LoVo (cell line): Measurements from ENCODE around the gene ATP10B.
A peak's percentile ranks its signal among the peaks of the same experiment; 100 is the strongest.
"Not testable (repeated sequence)": the region's sequence is repeated elsewhere in the genome, so short reads cannot be mapped to it uniquely, and the experiment has no call there.

Experiments
- DNase-seq: peaks from one replicate; pipeline ENCODE4 v3.0.0-alpha.2; 2016; ENCODE audit warnings: low spot score

Gene ATP10B

GRCh38 chr5:160749682-160750081 lies 102.3 kb downstream of the ATP10B start:
- DNase-seq: no peak

GRCh38 chr5:160749026-160749425 lies 103.0 kb downstream of the ATP10B start:
- DNase-seq: no peak

DNA sequence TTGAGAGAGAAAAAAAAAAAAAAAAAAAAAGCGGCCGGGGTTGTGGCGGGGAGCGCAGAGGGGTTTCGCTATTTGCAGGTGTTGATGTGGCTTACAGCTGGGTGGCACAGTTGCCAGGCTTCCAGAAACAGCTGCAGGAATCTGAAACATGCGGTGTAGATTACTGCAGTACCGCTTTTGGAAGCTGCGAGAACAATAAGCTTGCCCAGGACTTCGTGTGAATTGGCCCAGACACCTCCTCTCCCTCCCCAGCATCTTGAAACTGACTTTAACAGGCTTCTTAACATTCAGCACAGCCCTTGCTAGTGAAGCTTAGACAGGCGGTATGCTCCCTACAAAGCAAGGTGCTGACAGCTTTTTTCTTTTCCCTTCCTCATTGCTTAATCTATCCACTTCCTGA lies 104.0 kb downstream of the ATP10B start:
- no peak for DNase-seq

DNA sequence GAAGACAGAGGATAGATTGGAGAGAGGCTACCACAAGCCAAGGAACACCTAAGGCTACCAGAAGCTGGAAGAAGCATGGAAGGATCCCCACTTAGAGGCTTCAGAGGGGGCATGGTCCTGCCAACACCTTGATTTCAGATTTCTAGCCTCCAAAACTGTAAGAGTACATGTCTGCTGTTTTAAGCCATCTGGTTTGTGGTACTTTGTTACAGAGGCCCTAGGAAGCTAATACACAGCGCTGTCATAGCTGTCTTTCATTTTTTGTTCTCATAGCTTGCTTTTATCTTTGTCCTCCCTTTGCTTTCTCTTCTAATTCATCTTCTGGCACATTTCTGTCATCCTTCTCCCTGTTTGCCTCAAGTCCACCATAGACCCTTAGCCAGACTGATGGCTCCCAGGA lies 104.5 kb downstream of the ATP10B start:
- DNase-seq: no peak

DNA sequence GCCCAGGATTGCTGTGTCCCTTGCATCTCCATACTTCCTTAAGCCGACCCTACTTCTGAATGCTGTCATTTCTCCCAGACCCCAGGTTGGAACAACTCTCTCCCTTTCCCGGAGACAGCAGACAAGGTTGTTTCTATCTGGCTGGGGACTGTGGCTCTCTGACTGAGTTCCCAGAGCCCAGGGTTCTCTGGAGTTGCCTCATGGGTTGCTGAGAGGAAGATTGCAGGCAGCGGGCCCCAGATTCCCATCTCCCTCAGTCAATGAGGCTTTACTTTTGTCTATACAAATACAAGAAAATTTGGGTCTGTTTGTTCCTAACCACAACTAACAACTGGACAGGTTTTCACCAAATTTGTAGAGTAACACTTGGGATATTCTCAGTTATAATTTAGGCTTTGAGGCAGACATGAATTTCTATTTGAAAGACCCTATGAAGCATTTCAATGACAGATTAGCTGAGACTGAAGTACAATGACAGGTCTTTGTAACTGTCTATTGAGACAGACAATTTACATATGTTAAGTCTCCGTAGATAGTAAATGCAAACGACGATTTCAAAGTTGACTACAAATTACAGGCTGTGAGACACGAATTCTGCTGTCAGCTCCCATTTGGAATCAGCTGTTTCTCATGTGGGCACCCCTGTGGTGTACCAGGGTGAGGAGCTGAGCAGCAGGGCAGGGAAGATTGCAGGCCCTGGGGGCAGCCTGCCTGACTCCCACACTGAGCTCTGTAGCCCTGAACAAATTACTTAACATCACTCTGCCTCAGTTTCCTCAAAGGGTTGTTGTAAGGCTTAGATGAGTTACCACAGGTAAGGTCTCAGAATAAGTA lies 107.5 kb downstream of the ATP10B start:
- no peak for DNase-seq

- no peak for DNase-seq
Observed at GRCh38 chr5:160743027-160743426, 109.0 kb downstream of the ATP10B start.

GRCh38 chr5:160742446-160742845 lies 109.6 kb downstream of the ATP10B start:
- no peak for DNase-seq

- peak; percentile 58 for DNase-seq
Observed at GRCh38 chr5:160727296-160727997, 124.6 kb downstream of the ATP10B start.

DNA sequence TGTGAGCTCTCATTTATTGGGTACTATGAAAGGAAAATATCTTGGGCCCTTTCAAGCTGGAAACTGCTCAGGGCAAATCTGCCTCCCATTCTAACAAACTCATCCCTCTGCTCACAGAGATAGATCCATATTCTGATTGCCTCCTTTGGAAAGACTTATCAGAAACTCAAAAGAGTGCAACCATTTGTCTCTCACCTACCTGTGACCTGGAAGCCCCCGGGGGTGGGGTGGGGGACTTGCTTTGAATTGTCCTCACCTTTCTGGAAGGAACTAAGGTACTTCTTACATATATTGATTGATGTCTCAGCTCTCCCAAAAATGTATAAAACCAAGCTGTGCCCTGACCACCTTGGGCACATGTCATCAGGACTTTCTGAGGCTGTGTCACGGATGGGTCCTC lies 125.3 kb downstream of the ATP10B start:
- no peak for DNase-seq

DNA sequence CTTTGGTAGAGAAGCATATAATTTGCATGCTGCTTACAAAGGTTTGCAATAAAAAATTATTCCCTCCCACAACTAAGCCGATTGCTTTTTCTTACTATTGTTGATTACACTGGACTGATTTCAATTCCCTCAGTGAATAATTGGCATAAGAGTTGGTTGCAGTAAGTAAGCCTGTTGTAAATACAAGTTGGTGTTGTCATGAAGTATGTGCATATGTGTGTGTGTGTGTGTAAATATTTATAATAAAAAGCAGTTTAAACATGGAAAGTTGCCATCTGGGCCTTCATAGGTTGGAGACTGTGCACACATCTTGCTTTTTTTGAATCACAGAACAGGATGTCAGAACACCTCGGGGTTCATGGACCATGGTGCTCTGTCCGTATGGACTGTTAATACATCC lies 131.2 kb downstream of the ATP10B start:
- no peak for DNase-seq

DNA sequence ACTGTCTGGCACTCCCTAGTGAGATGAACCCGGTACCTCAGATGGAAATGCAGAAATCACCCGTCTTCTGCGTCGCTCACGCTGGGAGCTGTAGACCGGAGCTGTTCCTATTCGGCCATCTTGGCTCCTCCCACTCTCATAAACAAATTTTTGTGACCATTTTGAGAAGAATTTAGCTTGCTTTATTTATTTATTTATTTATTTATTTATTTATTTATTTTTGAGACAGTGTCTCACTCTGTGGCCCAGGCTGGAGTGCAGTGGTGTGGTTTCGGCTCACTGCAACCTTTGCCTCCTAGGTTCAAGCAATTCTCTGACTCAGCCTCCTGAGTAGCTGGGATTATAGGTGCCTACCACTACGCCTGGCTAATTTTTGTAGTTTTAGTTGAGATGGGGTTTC lies 136.5 kb downstream of the ATP10B start:
- not testable (repeated sequence) for DNase-seq

DNA sequence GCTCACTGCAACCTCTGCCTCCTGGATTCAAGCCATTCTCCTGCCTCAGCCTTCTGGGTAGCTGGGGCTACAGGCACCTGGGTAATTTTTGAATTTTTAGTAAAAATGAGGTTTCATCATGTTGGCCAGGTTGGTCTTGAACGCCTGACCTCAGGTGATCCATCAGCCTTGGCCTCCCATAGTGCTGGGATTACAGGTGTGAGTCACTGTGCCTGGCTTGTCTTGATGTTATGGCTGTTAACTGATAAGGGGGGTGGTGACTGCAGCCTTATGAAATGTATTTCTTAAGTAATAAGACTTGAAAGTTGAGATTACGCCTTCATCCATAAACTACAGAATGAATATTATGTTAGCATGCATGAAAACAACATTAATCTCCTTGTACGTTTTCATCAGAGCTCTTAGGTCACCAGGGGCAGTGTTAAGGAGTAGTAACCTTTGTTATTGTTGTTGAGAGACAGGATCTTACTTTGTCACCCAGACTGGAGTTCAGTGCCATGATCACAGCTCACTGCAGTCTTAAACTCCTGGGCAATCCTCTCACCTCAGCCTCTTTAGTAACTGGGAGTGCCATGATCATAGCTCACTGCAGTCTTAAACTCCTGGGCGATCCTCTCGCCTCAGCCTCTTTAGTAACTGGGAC lies 148.3 kb downstream of the ATP10B start:
- DNase-seq: peak; percentile 34

DNA sequence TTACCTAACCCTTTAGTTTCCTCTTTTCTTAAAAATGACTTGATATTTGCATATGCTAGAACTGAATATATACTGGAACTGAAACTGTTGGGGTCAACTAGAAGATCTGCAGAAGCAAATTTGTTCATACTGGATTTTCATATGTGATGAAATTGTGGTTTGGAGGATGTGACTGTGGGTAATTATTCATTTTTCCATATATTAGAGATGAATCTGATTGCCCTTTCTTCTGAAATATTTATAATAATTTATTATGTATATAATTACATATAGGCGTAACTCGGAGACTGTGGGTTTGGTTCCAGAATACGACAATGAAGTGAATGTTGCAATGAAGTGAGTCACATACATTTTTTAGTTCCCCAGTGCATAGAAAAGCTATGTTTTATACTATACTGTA lies 149.1 kb downstream of the ATP10B start:
- no peak for DNase-seq

GRCh38 chr5:160702311-160702803 lies 149.7 kb downstream of the ATP10B start:
- DNase-seq: no peak

- DNase-seq: no peak
Observed at GRCh38 chr5:160701403-160701802, 150.6 kb downstream of the ATP10B start.

DNA sequence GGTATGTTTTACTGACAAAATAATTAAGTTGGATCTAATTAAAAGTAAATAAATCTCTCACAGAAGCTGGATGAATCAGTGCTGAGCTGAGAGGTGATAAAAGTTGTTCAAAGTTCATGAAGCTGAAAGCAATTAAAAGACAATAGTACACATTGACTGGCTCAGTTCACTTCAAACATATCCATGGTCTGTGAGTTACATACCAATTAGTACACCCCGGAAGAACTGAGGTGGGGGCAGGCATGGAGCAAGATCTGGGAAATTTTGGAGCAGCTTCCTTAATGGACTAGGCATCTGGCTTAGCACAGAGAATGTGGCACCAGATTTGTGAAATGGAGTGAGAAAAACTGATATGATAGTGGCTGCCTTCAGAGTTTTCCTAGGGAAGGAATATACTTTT lies 152.7 kb downstream of the ATP10B start:
- peak; percentile 85 for DNase-seq

DNA sequence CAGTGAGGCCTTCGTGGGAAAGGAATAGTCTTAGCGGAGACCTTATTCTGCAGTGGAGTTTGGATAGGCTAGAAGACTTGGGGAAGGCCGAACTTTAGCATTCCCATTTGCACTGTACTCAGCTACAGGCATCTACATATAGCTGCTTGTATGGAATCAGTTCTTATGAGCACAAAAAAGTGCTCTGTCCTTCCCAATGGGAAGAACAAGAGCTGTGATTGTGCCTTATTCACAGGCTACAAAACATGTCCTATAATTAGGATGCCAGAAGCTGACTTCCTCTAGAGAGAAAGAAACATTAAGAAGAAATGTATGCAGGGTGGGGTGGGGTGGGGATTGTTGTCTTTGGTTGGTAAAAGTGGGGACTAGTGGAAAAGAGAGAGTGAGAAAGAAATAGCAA lies 154.7 kb downstream of the ATP10B start:
- DNase-seq: peak; percentile 15

GRCh38 chr5:160694896-160695295 lies 157.1 kb downstream of the ATP10B start:
- DNase-seq: peak; percentile 58

DNA sequence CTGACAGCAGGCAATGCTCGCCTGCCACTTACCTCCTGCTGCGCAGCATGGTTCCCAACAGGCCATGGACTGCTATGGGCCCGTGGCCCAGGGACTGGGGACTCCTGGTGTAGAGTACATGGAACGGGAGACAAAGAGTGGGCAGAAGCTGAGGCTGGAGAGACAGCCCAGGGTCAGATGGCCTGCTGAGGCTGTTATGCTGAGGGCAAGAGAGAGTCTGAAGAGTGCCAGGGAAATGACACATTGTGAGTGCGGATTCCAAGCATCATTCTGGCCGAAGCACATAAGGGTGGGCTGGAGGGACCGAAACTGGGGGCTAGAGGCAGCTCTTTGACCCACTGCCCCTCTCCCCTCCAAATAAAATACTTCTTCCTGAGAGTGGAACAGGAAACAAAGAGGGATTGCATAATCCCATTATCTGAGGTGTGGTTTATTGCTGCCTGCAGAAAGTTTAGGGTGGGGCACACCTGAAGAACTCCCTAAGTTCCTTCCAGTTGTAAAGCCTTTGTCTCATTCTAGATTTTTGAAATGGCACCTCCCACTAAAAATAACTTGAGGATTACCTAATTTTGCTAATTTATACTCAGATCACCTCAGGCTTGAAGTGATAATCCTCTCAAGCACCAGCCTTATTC lies 158.1 kb downstream of the ATP10B start:
- DNase-seq: peak; percentile 84

- peak; percentile 81 for DNase-seq
Observed at GRCh38 chr5:160692271-160692670, 159.7 kb downstream of the ATP10B start.

DNA sequence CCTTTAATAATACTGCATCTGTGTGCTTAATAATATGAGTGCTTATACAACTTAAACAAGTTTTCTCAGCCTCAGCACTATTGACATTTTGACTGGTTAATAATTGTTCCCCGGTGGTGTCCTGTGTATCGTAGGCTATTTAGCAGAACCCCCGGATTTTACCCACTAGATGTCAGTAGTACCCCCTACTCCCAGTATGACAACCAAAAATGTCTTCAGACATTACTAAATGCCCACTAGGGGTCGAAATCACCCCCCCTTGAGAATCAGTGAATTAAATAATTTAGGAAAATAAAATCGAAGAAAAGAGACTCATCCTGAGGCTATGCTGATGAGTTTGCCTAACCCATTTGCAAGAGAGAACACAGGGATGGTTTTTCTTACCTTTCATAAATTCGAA lies 166.3 kb downstream of the ATP10B start:
- peak; percentile 37 for DNase-seq

- peak; percentile 78 for DNase-seq
Observed at GRCh38 chr5:160685219-160685618, 166.8 kb downstream of the ATP10B start.
